MM.1S (cell line): ENCODE measurements around the gene C8B.

Source experiments
- DNase-seq: peaks from one replicate; pipeline ENCODE4 v3.0.0-alpha.2; 2015
- H2AFZ ChIP-seq: fragments of 300-600 bp; sonication (generic); 2 replicates; pipeline ENCODE4 v1.6.0; 2016; ENCODE audit warnings: antibody characterized with exemption, low read length
- H3F3A ChIP-seq: fragments of 300-600 bp; sonication (generic); 2 replicates; pipeline ENCODE4 v1.6.1; 2016; ENCODE audit warnings: mild to moderate bottlenecking, antibody characterized with exemption, low read length, moderate library complexity, mixed read lengths; ENCODE audit not compliant: insufficient read depth
- H3K27ac ChIP-seq: fragments of 300-600 bp; sonication (generic); 2 replicates; pipeline ENCODE4 v1.5.1; 2016; ENCODE audit warnings: mild to moderate bottlenecking, low read length
- H3K27me3 ChIP-seq: fragments of 300-600 bp; sonication (generic); replicated peaks from 2 replicates; pipeline ENCODE4 v1.6.0; 2016; ENCODE audit warnings: low read length; ENCODE audit not compliant: insufficient read depth
- H3K36me3 ChIP-seq: fragments of 300-600 bp; sonication (generic); replicated peaks from 2 replicates; pipeline ENCODE4 v1.6.1; 2016; ENCODE audit warnings: mild to moderate bottlenecking, low read length, mixed read lengths; ENCODE audit not compliant: insufficient read depth
- H3K4me1 ChIP-seq: fragments of 300-600 bp; sonication (generic); 2 replicates; pipeline ENCODE4 v1.6.1; 2016; ENCODE audit warnings: low read length, mixed read lengths
- H3K4me2 ChIP-seq: fragments of 300-600 bp; sonication (generic); 2 replicates; pipeline ENCODE4 v1.6.0; 2016; ENCODE audit warnings: low read depth, low read length
- H3K4me3 ChIP-seq: fragments of 300-600 bp; sonication (generic); 2 replicates; pipeline ENCODE4 v1.5.1; 2016; ENCODE audit warnings: low read length, mixed read lengths
- H3K79me2 ChIP-seq: fragments of 300-600 bp; sonication (generic); 2 replicates; pipeline ENCODE4 v1.6.1; 2016; ENCODE audit warnings: mixed run types, low read length, mixed read lengths
- H3K9ac ChIP-seq: fragments of 300-600 bp; sonication (generic); 2 replicates; pipeline ENCODE4 v1.6.1; 2016; ENCODE audit warnings: low read length, mixed read lengths
- H3K9me2 ChIP-seq: fragments of 300-600 bp; sonication (generic); replicated peaks from 2 replicates; pipeline ENCODE4 v1.6.1; 2016; ENCODE audit warnings: mild to moderate bottlenecking, low read length, mixed read lengths; ENCODE audit not compliant: insufficient read depth
- H3K9me3 ChIP-seq: fragments of 300-600 bp; sonication (generic); replicated peaks from 2 replicates; pipeline ENCODE4 v1.6.1; 2016; ENCODE audit warnings: mild to moderate bottlenecking, low read length, mixed read lengths; ENCODE audit not compliant: insufficient read depth
- H4K20me1 ChIP-seq: fragments of 300-600 bp; sonication (generic); 2 replicates; pipeline ENCODE4 v1.6.1; 2016; ENCODE audit warnings: mild to moderate bottlenecking, low read length, moderate library complexity, mixed read lengths; ENCODE audit not compliant: insufficient read depth
- CTCF ChIP-seq: fragments of 300-600 bp; sonication (generic); IDR thresholded peaks from 2 replicates; pipeline ENCODE4 v1.5.1; 2016; ENCODE audit warnings: antibody characterized with exemption, low read length, mixed read lengths
- EZH2 ChIP-seq: fragments of 300-600 bp; sonication (generic); optimal IDR thresholded peaks from 2 replicates; pipeline ENCODE3; 2017; ENCODE audit warnings: low read depth, mild to moderate bottlenecking, antibody characterized with exemption, low read length, mixed read lengths
- EZH2phosphoT487 ChIP-seq: fragments of 300-600 bp; sonication (generic); IDR thresholded peaks from 2 replicates; pipeline ENCODE4 v1.6.1; 2018; ENCODE audit warnings: antibody characterized with exemption, low read length

The C8B gene

GRCh38 chr1:56897150-56898004 lies 68.4 kb downstream of the C8B start:
- Histone ChIP-seq H3K36me3 (no peaks in the 10 kb centered on the region), H4K20me1 (no peaks in the 10 kb centered on the region), H3K27ac (no peak overlapping the region), H3K4me2 (no peak overlapping the region), H3K9me3 (no peaks in the 10 kb centered on the region), H3K4me3 (no peak overlapping the region), H3K9me2 (no peaks in the 10 kb centered on the region), H3K9ac (no peak overlapping the region), H3K79me2 (no peaks in the 10 kb centered on the region), H3K4me1 (no peaks in the 10 kb centered on the region), H2AFZ (no peak overlapping the region), H3K27me3 (no peaks in the 10 kb centered on the region), H3F3A (no peaks in the 10 kb centered on the region)
- TF ChIP-seq EZH2 = no peak
- TF ChIP-seq CTCF = no peak
- TF ChIP-seq EZH2phosphoT487 = no peak
- DNase-seq = no peak

- no peaks in the 10 kb centered on the region for H3K4me1 ChIP-seq
- H3K4me3 ChIP-seq = no peak overlapping the region
- no peaks in the 10 kb centered on the region for H3K9me3 ChIP-seq
- no peak overlapping the region for H3K4me2 ChIP-seq
- no peak for DNase-seq
- H3K27ac ChIP-seq = no peak overlapping the region
- no peak overlapping the region for H3K9ac ChIP-seq
- TF ChIP-seq CTCF (no peak), EZH2phosphoT487 (no peak), EZH2 (no peak)
- H3F3A ChIP-seq = no peaks in the 10 kb centered on the region
- no peaks in the 10 kb centered on the region for H3K36me3 ChIP-seq
- H3K27me3 ChIP-seq = no peaks in the 10 kb centered on the region
- no peaks in the 10 kb centered on the region for H3K9me2 ChIP-seq
- H4K20me1 ChIP-seq = no peaks in the 10 kb centered on the region
- no peak overlapping the region for H2AFZ ChIP-seq
- H3K79me2 ChIP-seq = no peaks in the 10 kb centered on the region
Measured at GRCh38 chr1:56894014-56894413, 71.8 kb downstream of the C8B start.

GRCh38 chr1:56890229-56890628 lies 75.6 kb downstream of the C8B start:
- Histone ChIP-seq H3K79me2 (no peaks in the 10 kb centered on the region), H2AFZ (no peak overlapping the region), H3K4me1 (no peaks in the 10 kb centered on the region), H3K9me3 (no peaks in the 10 kb centered on the region), H3K4me2 (no peak overlapping the region), H3K9ac (no peak overlapping the region), H3K36me3 (no peaks in the 10 kb centered on the region), H3K4me3 (no peak overlapping the region), H3K9me2 (no peaks in the 10 kb centered on the region), H3K27me3 (no peaks in the 10 kb centered on the region), H3F3A (no peaks in the 10 kb centered on the region), H4K20me1 (no peaks in the 10 kb centered on the region), H3K27ac (no peak overlapping the region)
- TF ChIP-seq EZH2phosphoT487 (no peak), CTCF (no peak), EZH2 (no peak)
- DNase-seq = no peak
